PC-9 (cell line): ENCODE data around the gene FBXW10B. TPM values are rescaled to one million over a fixed set of nuclear protein-coding genes. Genes with fewer than 3 reads are reported as not detected.
"Not testable (repeated sequence)": the region's sequence is repeated elsewhere in the genome, so short reads cannot be mapped to it uniquely, and the experiment has no call there.

ENCODE experiments used
- BruUV-seq: library from RNA; stranded (reverse); fragments of 400-500 nt; replicated peaks from 2 replicates; lab custom pipeline; 2021; lab: Mats Ljungman, UMichigan
- CTCF ChIA-PET: fragments of 300-600 bp; sonication (Branson Sonifier 250); formaldehyde crosslinking; loops from one replicate; lab custom pipeline; 2022; ENCODE audit warnings: antibody characterized with exemption; lab: Charles Lee
- POLR2A ChIA-PET: fragments of 300-600 bp; sonication (Branson Sonifier 250); formaldehyde crosslinking; loops from one replicate; lab custom pipeline; 2022; ENCODE audit warnings: antibody characterized with exemption; ENCODE audit not compliant: unreplicated experiment; lab: Charles Lee
- DNase-seq, 2 experiments: peaks; one replicate each; pipeline versions ENCODE4 v3.0.0 to v3.0.0-alpha.2; 2015 to 2022; ENCODE audit warnings: mixed read lengths in 1 of 2
- H2AFZ ChIP-seq: fragments of 200-600 bp; sonication (generic); 2 replicates; pipeline ENCODE4 v1.8.1; 2017; ENCODE audit warnings: antibody characterized with exemption
- H3F3A ChIP-seq: fragments of 200-600 bp; sonication (generic); 2 replicates; pipeline ENCODE4 v1.8.1; 2017; ENCODE audit warnings: antibody characterized with exemption, mild to moderate bottlenecking, low read depth; ENCODE audit not compliant: insufficient read depth
- H3K27ac ChIP-seq: fragments of 200-600 bp; sonication (generic); 2 replicates; pipeline ENCODE4 v1.6.1; 2016; ENCODE audit warnings: mixed run types
- H3K27me3 ChIP-seq: fragments of 200-600 bp; sonication (generic); 2 replicates; pipeline ENCODE4 v1.6.1; 2016; ENCODE audit warnings: low read depth, mixed run types; ENCODE audit not compliant: insufficient read depth
- H3K36me3 ChIP-seq: fragments of 200-600 bp; sonication (generic); 2 replicates; pipeline ENCODE4 v1.6.1; 2016; ENCODE audit warnings: low read depth, mixed run types
- H3K4me1 ChIP-seq: fragments of 200-600 bp; sonication (generic); replicated peaks from 2 replicates; pipeline ENCODE4 v1.6.1; 2016; ENCODE audit warnings: mixed run types; ENCODE audit not compliant: insufficient read depth
- H3K4me2 ChIP-seq: fragments of 200-600 bp; sonication (generic); 2 replicates; pipeline ENCODE4 v1.6.1; 2017; ENCODE audit warnings: mixed run types
- H3K4me3 ChIP-seq: fragments of 200-600 bp; sonication (generic); 2 replicates; pipeline ENCODE4 v1.6.1; 2016; ENCODE audit warnings: mixed run types
- H3K79me2 ChIP-seq: fragments of 200-600 bp; sonication (generic); 2 replicates; pipeline ENCODE4 v1.6.1; 2017; ENCODE audit warnings: low read depth, mixed run types
- H3K9me2 ChIP-seq: fragments of 200-600 bp; sonication (generic); 2 replicates; pipeline ENCODE4 v1.8.1; 2017; ENCODE audit warnings: mild to moderate bottlenecking; ENCODE audit not compliant: insufficient read depth
- H3K9me3 ChIP-seq: fragments of 200-600 bp; sonication (generic); 2 replicates; pipeline ENCODE4 v1.8.1; 2016; ENCODE audit warnings: low read depth; ENCODE audit not compliant: insufficient read depth
- H4K20me1 ChIP-seq: fragments of 200-600 bp; sonication (generic); 2 replicates; pipeline ENCODE4 v1.8.1; 2017; ENCODE audit not compliant: insufficient read depth
- intact Hi-C: fragments of 100-400 bp; cut with micrococcal nuclease; formaldehyde crosslinking; loops from one replicate; pipeline ENCODE4 v1.10.0; 2022; ENCODE audit not compliant: unreplicated experiment
- total RNA-seq: library from RNA; stranded (reverse); gene quantifications from 2 replicates; pipeline ENCODE4 v1.2.3, GENCODE V29; 2021

FBXW10B gene
- total RNA-seq, 1 experiment from 2014 or later, result 16.2 TPM

GRCh38 chr17:15613111-15613510, 6.4 kb downstream of the FBXW10B start:
- H3K36me3 ChIP-seq, H3K9me2 ChIP-seq, BruUV-seq, H3K27ac ChIP-seq, H3K9me3 ChIP-seq, H3K4me3 ChIP-seq, DNase-seq, H3K27me3 ChIP-seq, intact Hi-C loops, CTCF ChIA-PET, H3K4me2 ChIP-seq, H4K20me1 ChIP-seq, H3K4me1 ChIP-seq, H3F3A ChIP-seq, H3K79me2 ChIP-seq, H2AFZ ChIP-seq, POLR2A ChIA-PET: not testable (repeated sequence)

GRCh38 chr17:15592960-15593359, 26.5 kb downstream of the FBXW10B start:
- H4K20me1 ChIP-seq, intact Hi-C loops, H3K36me3 ChIP-seq, H3K4me2 ChIP-seq, DNase-seq, H3K9me2 ChIP-seq, H3K27me3 ChIP-seq, H2AFZ ChIP-seq, H3F3A ChIP-seq, POLR2A ChIA-PET, H3K79me2 ChIP-seq, BruUV-seq, CTCF ChIA-PET, H3K4me3 ChIP-seq, H3K4me1 ChIP-seq, H3K9me3 ChIP-seq, H3K27ac ChIP-seq: not testable (repeated sequence)

GRCh38 chr17:15591986-15592385, 27.5 kb downstream of the FBXW10B start:
- intact Hi-C loops, H3K9me3 ChIP-seq, H3K4me3 ChIP-seq, H2AFZ ChIP-seq, H3K4me1 ChIP-seq, DNase-seq, H3K36me3 ChIP-seq, H3F3A ChIP-seq, H3K9me2 ChIP-seq, H4K20me1 ChIP-seq, H3K4me2 ChIP-seq, H3K27ac ChIP-seq, H3K27me3 ChIP-seq, H3K79me2 ChIP-seq, POLR2A ChIA-PET, CTCF ChIA-PET, BruUV-seq: not testable (repeated sequence)

GRCh38 chr17:15590844-15591243, 28.7 kb downstream of the FBXW10B start:
- H3K27ac ChIP-seq, H3K79me2 ChIP-seq, intact Hi-C loops, H3K4me2 ChIP-seq, BruUV-seq, H3K27me3 ChIP-seq, H3K9me3 ChIP-seq, H3K9me2 ChIP-seq, H3F3A ChIP-seq, CTCF ChIA-PET, H4K20me1 ChIP-seq, H3K4me1 ChIP-seq, DNase-seq, H2AFZ ChIP-seq, POLR2A ChIA-PET, H3K36me3 ChIP-seq, H3K4me3 ChIP-seq: not testable (repeated sequence)

- H3K27ac ChIP-seq, DNase-seq, H3K4me2 ChIP-seq, H3F3A ChIP-seq, intact Hi-C loops, POLR2A ChIA-PET, H3K27me3 ChIP-seq, CTCF ChIA-PET, H3K4me1 ChIP-seq, H2AFZ ChIP-seq, BruUV-seq, H3K9me3 ChIP-seq, H3K9me2 ChIP-seq, H3K36me3 ChIP-seq, H4K20me1 ChIP-seq, H3K79me2 ChIP-seq, H3K4me3 ChIP-seq: not testable (repeated sequence)
These were observed 29.7 kb downstream of the FBXW10B start for GRCh38 chr17:15589544-15590536.

- H3K27ac ChIP-seq, BruUV-seq, H3K79me2 ChIP-seq, H3F3A ChIP-seq, H4K20me1 ChIP-seq, H3K9me2 ChIP-seq, H3K27me3 ChIP-seq, H3K4me3 ChIP-seq, H3K4me2 ChIP-seq, POLR2A ChIA-PET, DNase-seq, CTCF ChIA-PET, H3K4me1 ChIP-seq, H3K36me3 ChIP-seq, intact Hi-C loops, H2AFZ ChIP-seq, H3K9me3 ChIP-seq: not testable (repeated sequence)
These were observed 31.5 kb downstream of the FBXW10B start for GRCh38 chr17:15588017-15588416.

- H3K4me2 ChIP-seq, H2AFZ ChIP-seq, H3F3A ChIP-seq, H3K27ac ChIP-seq, H3K79me2 ChIP-seq, H3K4me1 ChIP-seq, H4K20me1 ChIP-seq, H3K9me2 ChIP-seq, BruUV-seq, DNase-seq, H3K9me3 ChIP-seq, H3K4me3 ChIP-seq, H3K36me3 ChIP-seq, CTCF ChIA-PET, intact Hi-C loops, H3K27me3 ChIP-seq: not testable (repeated sequence)
- POLR2A ChIA-PET, result interaction anchor here (0.6 kb wide), 1 partner anchor 159 kb away, joined by 7 read pairs; no protein-coding TSS in a partner anchor
These were observed 36.2 kb downstream of the FBXW10B start for GRCh38 chr17:15583313-15583712.
